Bronchial epithelial cell (primary cell): ENCODE results near the gene TRAM2. TPM values are rescaled to one million over a fixed set of nuclear protein-coding genes. Genes with fewer than 3 reads are reported as not detected.

Experiments
- DNase-seq: peaks from one replicate; pipeline ENCODE4 v3.0.0-alpha.2; 2010; ENCODE audit warnings: low read depth
- FAIRE-seq: peaks from 2 replicates; lab custom pipeline; 2011; peaks lifted over from hg19 to GRCh38; lab: Jason Lieb, UNC
- H3K27me3 ChIP-seq: 2 replicates; pipeline ENCODE4 v1.5.1; 2011; ENCODE audit warnings: low read length; ENCODE audit not compliant: control insufficient read depth, insufficient read depth
- H3K36me3 ChIP-seq: 2 replicates; pipeline ENCODE4 v1.5.1; 2011; ENCODE audit warnings: low read length; ENCODE audit not compliant: control insufficient read depth, insufficient read depth
- H3K4me3 ChIP-seq: 2 replicates; pipeline ENCODE4 v1.5.1; 2011; ENCODE audit warnings: mild to moderate bottlenecking, low read depth, low read length, control low read depth
- total RNA-seq: library from RNA; depleted of rRNA; stranded (reverse); fragments of >200 nt; gene quantifications from 2 replicates; pipeline ENCODE4 v1.2.1, GENCODE V29; 2014
- TF ChIP-seq, protein P1 (sequence below): IDR thresholded peaks from 2 replicates; pipeline ENCODE4 v1.5.1; 2011; ENCODE audit warnings: mild to moderate bottlenecking, moderate library complexity, low read length, control low read depth, inconsistent platforms; ENCODE audit not compliant: insufficient read depth, severe bottlenecking

TRAM2 gene
- total RNA-seq, 1 donor from 2014 or later, result 4.2 TPM

DNA sequence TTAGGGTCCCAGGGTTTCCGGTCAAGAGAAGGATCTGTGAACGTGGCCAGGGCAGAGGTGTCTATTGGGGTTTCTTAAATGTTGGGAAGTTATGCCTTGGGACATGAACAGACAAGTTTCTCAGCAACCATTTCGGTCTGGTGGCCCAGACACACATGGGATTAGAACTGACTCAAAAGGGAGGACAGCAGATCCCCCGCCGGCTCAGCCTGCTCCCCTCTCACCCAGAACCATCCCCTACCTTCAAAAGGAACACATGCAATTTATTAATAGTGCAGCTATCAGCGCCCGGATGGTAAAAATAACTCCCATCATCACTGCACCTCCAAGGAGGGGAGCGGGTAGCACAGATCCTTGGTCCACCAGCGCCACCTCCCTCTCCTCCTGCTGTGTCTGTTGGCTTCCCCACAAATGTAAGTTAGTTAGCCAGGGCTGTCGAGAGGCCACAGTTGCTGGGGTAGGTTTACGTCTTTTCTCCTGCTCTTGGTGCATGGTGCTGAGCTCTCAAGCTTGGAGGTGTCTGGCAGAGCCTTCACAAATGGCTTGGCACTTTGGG is 77.1 kb downstream of the TRAM2 start:
- Histone ChIP-seq H3K27me3 (no peaks in the 10 kb centered on the region), H3K36me3 (no peaks in the 10 kb centered on the region), H3K4me3 (no peak overlapping the region)
- FAIRE-seq, result no peak
- DNase-seq, result no peak
- TF ChIP-seq, protein P1, sequence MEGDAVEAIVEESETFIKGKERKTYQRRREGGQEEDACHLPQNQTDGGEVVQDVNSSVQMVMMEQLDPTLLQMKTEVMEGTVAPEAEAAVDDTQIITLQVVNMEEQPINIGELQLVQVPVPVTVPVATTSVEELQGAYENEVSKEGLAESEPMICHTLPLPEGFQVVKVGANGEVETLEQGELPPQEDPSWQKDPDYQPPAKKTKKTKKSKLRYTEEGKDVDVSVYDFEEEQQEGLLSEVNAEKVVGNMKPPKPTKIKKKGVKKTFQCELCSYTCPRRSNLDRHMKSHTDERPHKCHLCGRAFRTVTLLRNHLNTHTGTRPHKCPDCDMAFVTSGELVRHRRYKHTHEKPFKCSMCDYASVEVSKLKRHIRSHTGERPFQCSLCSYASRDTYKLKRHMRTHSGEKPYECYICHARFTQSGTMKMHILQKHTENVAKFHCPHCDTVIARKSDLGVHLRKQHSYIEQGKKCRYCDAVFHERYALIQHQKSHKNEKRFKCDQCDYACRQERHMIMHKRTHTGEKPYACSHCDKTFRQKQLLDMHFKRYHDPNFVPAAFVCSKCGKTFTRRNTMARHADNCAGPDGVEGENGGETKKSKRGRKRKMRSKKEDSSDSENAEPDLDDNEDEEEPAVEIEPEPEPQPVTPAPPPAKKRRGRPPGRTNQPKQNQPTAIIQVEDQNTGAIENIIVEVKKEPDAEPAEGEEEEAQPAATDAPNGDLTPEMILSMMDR, result no peak

DNA sequence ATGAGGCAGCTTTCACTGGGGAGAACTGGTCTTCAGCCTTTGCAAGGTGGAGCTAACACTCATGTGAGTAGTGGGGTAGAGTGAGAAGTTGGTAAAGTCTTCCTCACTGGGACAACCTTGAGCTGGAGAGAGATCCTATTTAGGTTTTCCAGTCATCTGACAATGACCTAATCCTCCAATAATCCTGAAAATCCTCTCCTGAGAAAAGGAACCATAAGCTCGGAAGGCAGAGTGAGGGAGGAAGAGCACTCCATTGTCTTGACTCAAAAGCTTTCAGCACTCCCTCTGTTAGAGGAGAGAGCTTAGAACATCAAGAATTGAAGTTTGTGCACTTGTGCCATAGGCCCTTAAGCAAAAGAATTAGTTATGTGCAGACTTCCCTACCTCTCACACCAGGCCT is 77.8 kb downstream of the TRAM2 start:
- no peaks in the 10 kb centered on the region for H3K36me3 ChIP-seq
- DNase-seq, result peak; percentile 58
- peak; percentile 18 for FAIRE-seq
- TF ChIP-seq, protein P1, result no peak
- H3K27me3 ChIP-seq, result no peaks in the 10 kb centered on the region
- no peak overlapping the region for H3K4me3 ChIP-seq

GRCh38 chr6:52498538-52499017 is 78.3 kb downstream of the TRAM2 start:
- Histone ChIP-seq H3K27me3 (no peaks in the 10 kb centered on the region), H3K4me3 (no peak overlapping the region), H3K36me3 (no peaks in the 10 kb centered on the region)
- no peak for FAIRE-seq
- DNase-seq, result no peak
- TF ChIP-seq, protein P1, result no peak

DNA sequence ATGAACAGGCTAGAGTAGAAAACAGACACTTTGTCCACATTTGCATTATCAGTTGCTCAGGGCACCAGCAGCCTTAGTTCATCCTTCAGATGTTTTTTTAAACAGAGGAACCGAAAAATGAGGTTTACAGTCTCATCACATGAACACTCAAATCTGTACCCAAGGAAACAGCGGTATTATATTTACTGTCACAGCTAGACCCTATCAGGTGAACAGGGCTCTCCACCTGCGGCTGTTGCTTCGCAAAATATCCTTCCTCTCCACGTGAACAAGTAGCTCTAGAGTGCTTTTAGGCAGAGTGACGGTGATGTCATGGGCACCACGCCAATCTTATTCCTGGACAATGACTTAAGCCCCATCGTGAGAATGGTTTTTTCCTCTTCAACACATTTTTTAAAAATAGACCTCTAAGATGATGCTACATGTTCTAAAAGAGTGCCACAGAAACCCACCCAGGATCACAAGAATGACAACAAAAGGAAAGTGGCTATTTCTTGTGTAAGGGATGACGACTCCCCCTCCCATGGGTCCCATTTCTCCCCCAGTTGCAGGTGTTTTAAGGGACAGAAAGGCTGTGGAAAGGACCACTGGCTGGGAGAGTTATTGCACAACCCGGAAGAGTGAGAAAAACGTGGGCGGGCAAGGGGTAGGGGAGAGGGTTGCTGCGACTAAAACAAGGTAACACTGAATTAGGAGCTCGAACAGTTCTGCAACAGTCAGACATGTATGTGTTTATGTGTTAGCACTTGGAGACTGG is 79.0 kb downstream of the TRAM2 start:
- no peak for FAIRE-seq
- no peaks in the 10 kb centered on the region for H3K36me3 ChIP-seq

DNA sequence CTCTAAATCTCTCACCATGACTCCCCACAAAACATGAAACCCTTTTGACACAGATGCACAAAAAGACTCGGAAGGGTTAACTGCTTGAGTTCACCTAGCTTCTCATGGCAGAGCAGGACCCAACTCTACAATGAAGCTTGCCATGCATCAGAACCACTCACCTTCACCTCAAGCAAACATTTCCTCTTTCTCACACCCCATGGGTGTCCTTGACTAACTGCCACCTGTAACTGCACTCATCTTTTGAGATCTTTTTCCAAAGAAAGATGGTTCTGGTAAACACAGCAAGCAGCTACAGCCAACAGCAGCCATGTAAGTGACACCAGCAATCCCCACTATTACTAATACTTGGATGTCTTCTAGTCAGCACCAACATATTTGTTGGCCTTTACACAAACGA is 80.2 kb downstream of the TRAM2 start:
- Histone ChIP-seq H3K36me3 (no peaks in the 10 kb centered on the region), H3K4me3 (no peak overlapping the region), H3K27me3 (no peaks in the 10 kb centered on the region)
- DNase-seq (no peak), FAIRE-seq (no peak)
- TF ChIP-seq, protein P1, result no peak

More for the DNA sequence above, 79.0 kb downstream of the TRAM2 start:
- no peaks in the 10 kb centered on the region for H3K27me3 ChIP-seq
- TF ChIP-seq, protein P1, result no peak
- DNase-seq, result no peak
- H3K4me3 ChIP-seq, result no peak overlapping the region
